ENCODE data around the gene MKRN2. TPM values are rescaled to one million over a fixed set of nuclear protein-coding genes. Genes with fewer than 3 reads are reported as not detected.
"Not testable (repeated sequence)": the region's sequence is repeated elsewhere in the genome, so short reads cannot be mapped to it uniquely, and the experiment has no call there.

MKRN2 gene
- total RNA-seq, 2 experiments from 2014 or later: 21.9 to 24.2 TPM

- peaks cover 31% of the 10 kb centered on the region for H3K4me1 Mint-ChIP-seq
- no peak for DNase-seq
- H3K27me3 Mint-ChIP-seq: no peaks in the 10 kb centered on the region
- H3K27ac Mint-ChIP-seq: no peak overlapping the region
- H3K4me3 Mint-ChIP-seq: no peak overlapping the region
- ChIA-PET POLR2A (no interaction called here), CTCF (interaction anchor here (1.6 kb wide), 1 partner anchor 33 kb away, joined by 4 read pairs; no protein-coding TSS in a partner anchor)
- H3K36me3 Mint-ChIP-seq (ENCODE audit: low read depth): peaks cover 11% of the 10 kb centered on the region
- no peaks in the 10 kb centered on the region for H3K9me3 Mint-ChIP-seq
Observed at GRCh38 chr3:12629560-12629959, 72.7 kb downstream of the MKRN2 start.

GRCh38 chr3:12630292-12630691 is 73.4 kb downstream of the MKRN2 start:
- no peak for DNase-seq
- peaks cover 13% of the 10 kb centered on the region for H3K36me3 Mint-ChIP-seq (ENCODE audit: low read depth)
- H3K27ac Mint-ChIP-seq: no peak overlapping the region
- H3K4me1 Mint-ChIP-seq: peaks cover 28% of the 10 kb centered on the region
- POLR2A ChIA-PET: no interaction called here
- CTCF ChIA-PET: no interaction called here
- H3K9me3 Mint-ChIP-seq: no peaks in the 10 kb centered on the region
- no peaks in the 10 kb centered on the region for H3K27me3 Mint-ChIP-seq
- no peak overlapping the region for H3K4me3 Mint-ChIP-seq

DNA sequence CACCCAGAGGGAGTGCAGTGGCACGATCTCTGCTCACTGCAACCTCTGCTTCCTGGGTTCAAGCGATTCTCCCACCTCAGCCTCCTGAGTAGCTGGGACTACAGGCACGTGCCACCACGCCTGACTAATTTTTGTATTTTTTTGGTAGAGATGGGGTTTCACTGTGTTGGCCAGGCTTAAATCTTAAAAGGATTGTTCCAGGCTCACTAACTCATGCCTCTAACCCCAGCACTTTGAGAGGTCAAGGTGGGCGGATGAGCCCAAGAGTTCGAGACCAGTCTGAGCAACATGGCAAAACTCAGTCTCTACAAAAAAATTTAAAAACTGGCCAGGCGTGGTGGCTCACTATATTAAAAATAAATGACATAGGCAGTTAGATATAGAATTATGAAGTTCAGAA is 74.0 kb downstream of the MKRN2 start:
- H3K9me3 Mint-ChIP-seq, H3K27ac Mint-ChIP-seq, CTCF ChIA-PET, POLR2A ChIA-PET, H3K4me3 Mint-ChIP-seq, DNase-seq, H3K27me3 Mint-ChIP-seq: not testable (repeated sequence)
- H3K4me1 Mint-ChIP-seq: peaks cover 23% of the 10 kb centered on the region
- H3K36me3 Mint-ChIP-seq (ENCODE audit: low read depth): peaks cover 13% of the 10 kb centered on the region

DNA sequence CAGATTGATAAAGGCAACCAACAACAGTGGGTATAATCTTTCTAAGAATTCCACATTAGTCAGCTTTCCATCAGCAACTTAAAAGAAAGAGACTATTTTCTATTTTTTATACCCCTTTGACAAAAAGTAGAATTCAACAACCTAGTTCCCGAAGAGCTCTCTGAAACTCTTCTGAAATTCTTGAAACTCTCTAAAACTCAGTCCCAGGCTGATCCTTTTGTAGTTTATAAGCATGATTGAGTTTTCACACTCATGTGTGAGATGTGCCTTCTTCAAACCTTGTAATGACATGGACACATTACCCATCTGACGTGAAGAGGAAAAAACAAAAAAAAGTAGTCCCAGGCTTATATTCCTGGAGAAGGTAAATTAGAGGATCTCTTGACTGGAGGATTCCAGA is 75.6 kb downstream of the MKRN2 start:
- POLR2A ChIA-PET: no interaction called here
- Mint-ChIP-seq H3K36me3 (ENCODE audit: low read depth) (peaks cover 21% of the 10 kb centered on the region), H3K4me3 (no peak overlapping the region), H3K9me3 (no peaks in the 10 kb centered on the region), H3K27me3 (no peaks in the 10 kb centered on the region), H3K4me1 (peaks cover 16% of the 10 kb centered on the region), H3K27ac (no peak overlapping the region)
- CTCF ChIA-PET: no interaction called here
- no peak for DNase-seq

- H3K27me3 Mint-ChIP-seq: no peaks in the 10 kb centered on the region
- DNase-seq: no peak
- ChIA-PET CTCF (interaction anchor here (0.6 kb wide), 1 partner anchor 1477 kb away, joined by 3 read pairs; no protein-coding TSS in a partner anchor), POLR2A (no interaction called here)
- peaks cover 13% of the 10 kb centered on the region for H3K4me1 Mint-ChIP-seq
- H3K27ac Mint-ChIP-seq: no peak overlapping the region
- peaks cover 25% of the 10 kb centered on the region for H3K36me3 Mint-ChIP-seq (ENCODE audit: low read depth)
- no peak overlapping the region for H3K4me3 Mint-ChIP-seq
- no peaks in the 10 kb centered on the region for H3K9me3 Mint-ChIP-seq
Observed at GRCh38 chr3:12633108-12633507, 76.2 kb downstream of the MKRN2 start.

Other genes starting within 250 kb of the MKRN2 start
- 1 to 10 TPM; 7.5 to 8.0 TPM for gene TSEN2, start 72.6 kb upstream of the MKRN2 start, total RNA-seq
- not detected for gene MKRN2OS, start 11.6 kb upstream of the MKRN2 start, total RNA-seq
- gene RAF1, start 107.0 kb downstream of the MKRN2 start, total RNA-seq: 10 to 100 TPM; 83.2 to 86.0 TPM
- not detected for gene TMEM40, start 202.2 kb downstream of the MKRN2 start, total RNA-seq
- under 1 TPM in 1 of 2 experiments, not detected in 1; 0.15 TPM for gene CAND2, start 239.6 kb downstream of the MKRN2 start, total RNA-seq

Measured in activated CD4-positive, alpha-beta memory T cell treated with anti-CD3 and anti-CD28 coated beads, Interleukin-2, amount 10 ng/mL, durations not matched to agents 7 days and 5 days (primary cell).